H1 (cell line): ENCODE data around the gene SLC41A2. TPM values are rescaled to one million over a fixed set of nuclear protein-coding genes. Genes with fewer than 3 reads are reported as not detected.
A peak's percentile ranks its signal among the peaks of the same experiment; 100 is the strongest.

Experiments
- CTCF ChIA-PET: fragments of 300-600 bp; sonication (Branson Sonifier 250); formaldehyde crosslinking; loops from one replicate; lab custom pipeline; 2021; ENCODE audit not compliant: partially characterized antibody; lab: Charles Lee
- POLR2A ChIA-PET: fragments of 300-600 bp; sonication (Branson Sonifier 250); formaldehyde crosslinking; loops from one replicate; lab custom pipeline; 2021; ENCODE audit warnings: inconsistent platforms; ENCODE audit not compliant: partially characterized antibody; lab: Charles Lee
- DNase-seq, 2 experiments: peaks; one replicate each; pipeline versions ENCODE4 v3.0.0 to v3.0.0-alpha.2; 2010 to 2022; ENCODE audit warnings: low spot score in 2 of 2, low read depth in 1 of 2, mixed read lengths in 1 of 2
- FAIRE-seq: peaks from 2 replicates; lab custom pipeline; 2011; peaks lifted over from hg19 to GRCh38; lab: Jason Lieb, UNC
- H2AFZ ChIP-seq: 2 replicates; pipeline ENCODE4 v1.8.1; 2012; ENCODE audit warnings: low read length, inconsistent platforms
- H2AK5ac ChIP-seq: 2 replicates; pipeline ENCODE4 v1.6.1; 2013; ENCODE audit warnings: low read depth, low read length
- H2BK120ac ChIP-seq: replicated peaks from 2 replicates; pipeline ENCODE3; 2013; ENCODE audit warnings: low read depth, low read length, inconsistent platforms
- H2BK12ac ChIP-seq: 2 replicates; pipeline ENCODE4 v1.6.1; 2013; ENCODE audit warnings: low read depth, low read length
- H2BK15ac ChIP-seq: 2 replicates; pipeline ENCODE4 v1.6.1; 2013; ENCODE audit warnings: low read length
- H2BK20ac ChIP-seq: 2 replicates; pipeline ENCODE4 v1.6.1; 2013; ENCODE audit warnings: low read length
- H2BK5ac ChIP-seq: 2 replicates; pipeline ENCODE4 v1.6.1; 2013; ENCODE audit warnings: low read depth, low read length
- H3K14ac ChIP-seq: 2 replicates; pipeline ENCODE4 v1.6.1; 2013; ENCODE audit warnings: inconsistent platforms; ENCODE audit not compliant: insufficient read length
- H3K18ac ChIP-seq: 2 replicates; pipeline ENCODE4 v1.6.1; 2013; ENCODE audit warnings: low read length; ENCODE audit errors: extremely low read depth
- H3K23ac ChIP-seq: 2 replicates; pipeline ENCODE4 v1.6.1; 2013; ENCODE audit warnings: inconsistent platforms; ENCODE audit not compliant: insufficient read length
- H3K23me2 ChIP-seq: 2 replicates; pipeline ENCODE4 v1.6.1; 2013; ENCODE audit warnings: low read depth, low read length
- H3K27ac ChIP-seq: 2 replicates; pipeline ENCODE4 v1.6.1; 2011; ENCODE audit warnings: low read depth, low read length, inconsistent platforms
- H3K27me3 ChIP-seq, 4 experiments: replicated peaks in 1 of 4; 1 replicate in 1 of 4; 2 replicates in 3 of 4; pipeline versions ENCODE4 v1.6.1 to v1.8.1; 2011 to 2013; ENCODE audit warnings: low read length in 3 of 4, mild to moderate bottlenecking in 3 of 4, inconsistent platforms in 2 of 4, mixed read lengths in 2 of 4, moderate library complexity in 1 of 4; ENCODE audit not compliant: control insufficient read depth in 3 of 4, insufficient read depth in 3 of 4; ENCODE audit errors: extremely low read depth in 1 of 4
- H3K36me3 ChIP-seq, 4 experiments: 2 replicates each; pipeline versions ENCODE4 v1.6.1 to v1.8.1; 2011 to 2013; ENCODE audit warnings: mild to moderate bottlenecking in 4 of 4, low read length in 3 of 4, moderate library complexity in 2 of 4, control low read depth in 1 of 4, inconsistent platforms in 1 of 4; ENCODE audit not compliant: insufficient read depth in 4 of 4, control insufficient read depth in 2 of 4
- H3K4ac ChIP-seq: replicated peaks from 2 replicates; pipeline ENCODE3; 2013; ENCODE audit warnings: low read length, low read depth, mixed read lengths, inconsistent platforms; ENCODE audit not compliant: insufficient read length
- H3K4me1 ChIP-seq, 4 experiments: replicated peaks in 1 of 4; 1 replicate in 1 of 4; 2 replicates in 3 of 4; pipeline versions ENCODE4 v1.6.1 to v1.8.1; 2011 to 2013; ENCODE audit warnings: low read length in 3 of 4, inconsistent platforms in 2 of 4, mixed read lengths in 1 of 4; ENCODE audit not compliant: insufficient read depth in 4 of 4, control insufficient read depth in 3 of 4
- H3K4me2 ChIP-seq, 2 experiments: 2 replicates each; pipeline versions ENCODE4 v1.6.1 to v1.8.1; 2011 to 2013; ENCODE audit warnings: low read depth in 2 of 2, low read length in 2 of 2, control low read depth in 1 of 2, inconsistent platforms in 1 of 2, mild to moderate bottlenecking in 1 of 2; ENCODE audit not compliant: insufficient read depth in 1 of 2
- H3K4me3 ChIP-seq, 4 experiments: fragments of 200-600, 300-600 bp in 1 of 4; sonication (generic), shearing (Covaris generic), sonication (Bioruptor Twin) in 1 of 4; 2 replicates each; pipeline versions ENCODE4 v1.5.1 to v1.8.1; 2011 to 2016; ENCODE audit warnings: low read length in 4 of 4, low read depth in 3 of 4, control low read depth in 2 of 4, inconsistent platforms in 2 of 4, mild to moderate bottlenecking in 2 of 4, mixed read lengths in 1 of 4, moderate library complexity in 1 of 4; ENCODE audit not compliant: insufficient read depth in 2 of 4; ENCODE audit errors: extremely low read depth in 1 of 4
- H3K56ac ChIP-seq: replicated peaks from 2 replicates; pipeline ENCODE3; 2013; ENCODE audit warnings: low read depth, mild to moderate bottlenecking, mixed read lengths, low read length, inconsistent platforms; ENCODE audit not compliant: insufficient read length
- H3K79me1 ChIP-seq: 2 replicates; pipeline ENCODE4 v1.6.1; 2013; ENCODE audit warnings: low read depth, low read length, control low read depth
- H3K79me2 ChIP-seq, 2 experiments: 2 replicates each; pipeline versions ENCODE4 v1.6.1 to v1.8.1; 2012 to 2013; ENCODE audit warnings: low read length in 2 of 2, mild to moderate bottlenecking in 2 of 2, inconsistent platforms in 1 of 2; ENCODE audit not compliant: insufficient read depth in 2 of 2, control insufficient read depth in 1 of 2
- H3K9ac ChIP-seq, 4 experiments: replicated peaks in 1 of 4; 1 replicate in 1 of 4; 2 replicates in 3 of 4; pipeline versions ENCODE4 v1.6.1 to v1.8.1; 2011 to 2013; ENCODE audit warnings: low read depth in 3 of 4, low read length in 3 of 4, control low read depth in 2 of 4, mild to moderate bottlenecking in 2 of 4, moderate library complexity in 2 of 4, inconsistent platforms in 1 of 4; ENCODE audit errors: extremely low read depth in 1 of 4
- H3K9me3 ChIP-seq, 2 experiments: 2 replicates each; pipeline versions ENCODE4 v1.6.1 to v1.8.1; 2012 to 2013; ENCODE audit warnings: mild to moderate bottlenecking in 2 of 2, moderate library complexity in 2 of 2, control low read depth in 1 of 2, inconsistent platforms in 1 of 2, low read depth in 1 of 2, low read length in 1 of 2, mixed read lengths in 1 of 2; ENCODE audit not compliant: insufficient read depth in 2 of 2
- H4K20me1 ChIP-seq, 2 experiments: replicated peaks in 1 of 2; 2 replicates each; pipeline versions ENCODE3 to v1.8.1; 2011 to 2013; ENCODE audit warnings: inconsistent platforms in 2 of 2, low read length in 2 of 2, mild to moderate bottlenecking in 1 of 2; ENCODE audit not compliant: insufficient read depth in 2 of 2, control insufficient read depth in 1 of 2
- H4K5ac ChIP-seq: 2 replicates; pipeline ENCODE4 v1.6.1; 2013; ENCODE audit warnings: low read length, low read depth, mixed read lengths, inconsistent platforms; ENCODE audit not compliant: insufficient read length
- H4K8ac ChIP-seq: 2 replicates; pipeline ENCODE4 v1.8.0; 2013; ENCODE audit warnings: mild to moderate bottlenecking, moderate library complexity, low read length, inconsistent platforms; ENCODE audit not compliant: insufficient read depth; ENCODE audit errors: extremely low read depth
- H4K91ac ChIP-seq: replicated peaks from 2 replicates; pipeline ENCODE3; 2013; ENCODE audit warnings: low read length, mixed read lengths, inconsistent platforms; ENCODE audit not compliant: insufficient read length
- ASH2L ChIP-seq: fragments of 200-600, 300-600 bp; sonication (generic); IDR thresholded peaks from one replicate; pipeline ENCODE4 v1.7.1; 2017; ENCODE audit warnings: low read length
- BRCA1 ChIP-seq: IDR thresholded peaks from 2 replicates; pipeline ENCODE4 v1.6.1; 2012; ENCODE audit warnings: low read depth, low read length, improper control_type of control experiment
- JUN ChIP-seq: IDR thresholded peaks from 2 replicates; pipeline ENCODE4 v1.6.1; 2011; ENCODE audit warnings: low read depth, mild to moderate bottlenecking, improper control_type of control experiment, low read length
- PHF8 ChIP-seq: fragments of 200-600 bp; sonication (generic); conservative IDR thresholded peaks from 2 replicates; pipeline ENCODE4 v1.7.1; 2012; ENCODE audit warnings: low read depth, mild to moderate bottlenecking, inconsistent platforms, low read length, moderate library complexity
- POLR2A ChIP-seq, 2 experiments: IDR thresholded peaks; 1 replicate in 1 of 2; 2 replicates in 1 of 2; pipeline ENCODE4 v1.6.1; 2011; ENCODE audit warnings: low read depth in 2 of 2, low read length in 2 of 2, mild to moderate bottlenecking in 2 of 2; ENCODE audit errors: control extremely low read depth in 1 of 2
- RXRA ChIP-seq: IDR thresholded peaks from 2 replicates; pipeline ENCODE4 v1.6.1; 2011; ENCODE audit warnings: low read depth, mild to moderate bottlenecking, low read length, moderate library complexity; ENCODE audit not compliant: insufficient read depth
- SP4 ChIP-seq: IDR thresholded peaks from 2 replicates; pipeline ENCODE4 v1.6.1; 2012; ENCODE audit warnings: low read length, inconsistent platforms
- TAF1 ChIP-seq: IDR thresholded peaks from 2 replicates; pipeline ENCODE4 v1.6.1; 2011; ENCODE audit warnings: mild to moderate bottlenecking, low read depth, low read length
- TEAD4 ChIP-seq: IDR thresholded peaks from 2 replicates; pipeline ENCODE4 v1.6.1; 2012; ENCODE audit warnings: low read depth, low read length, inconsistent platforms, mixed read lengths
- YY1 ChIP-seq: IDR thresholded peaks from 2 replicates; pipeline ENCODE4 v1.6.1; 2011; ENCODE audit warnings: low read depth, mild to moderate bottlenecking, low read length
- WGBS, 2 experiments: shearing (Covaris generic) in 1 of 2; methylation state at CpG; one replicate each; pipeline versions ENCODE4 v1.1.6 to v1.1.7; 2013 to 2015; ENCODE audit warnings: low lambda C conversion rate in 2 of 2, mixed read lengths in 2 of 2, inconsistent platforms in 1 of 2, low coverage in 1 of 2, missing lambda C conversion rate in 1 of 2; ENCODE audit not compliant: insufficient replicate concordance in 2 of 2, insufficient coverage in 1 of 2, insufficient read length in 1 of 2; ENCODE audit errors: extremely low coverage in 1 of 2, missing lambda C conversion rate in 1 of 2; 5-methylcytosine and 5-hydroxymethylcytosine counted together
- polyA plus RNA-seq, 7 experiments: library from polyadenylated mRNA; depleted of rRNA in 3 of 7; stranded (reverse) in 5 of 7; unstranded in 2 of 7; fragments of >200 nt in 5 of 7; fragments of 200-250 nt in 2 of 7; gene quantifications; 1 replicate in 5 of 7; 2 replicates in 1 of 7; 4 replicates in 1 of 7; pipeline versions ENCODE4 v1.2.1 to v1.2.3, GENCODE V29; 2011 to 2013; ENCODE audit warnings: missing spikeins in 2 of 7, mixed read lengths in 2 of 7
- total RNA-seq: library from RNA; stranded (reverse); fragmentation: NEBNext Ultra II Directional; extraction: Animal tissue kit (Norgen Biotek cat#: 25700); gene quantifications from 2 replicates; pipeline ENCODE4 v1.2.1, GENCODE V29; 2021
- TF ChIP-seq, protein P1 (sequence below), 3 experiments: IDR thresholded peaks; 1 replicate in 2 of 3; 2 replicates in 1 of 3; pipeline versions ENCODE4 v1.5.1 to v1.6.1; 2011; ENCODE audit warnings: low read length in 3 of 3, mild to moderate bottlenecking in 3 of 3, inconsistent platforms in 2 of 3, low read depth in 1 of 3, moderate library complexity in 1 of 3; ENCODE audit not compliant: insufficient read depth in 1 of 3; ENCODE audit errors: control extremely low read depth in 1 of 3

The SLC41A2 gene
- total and polyA plus RNA-seq, 2 of the 8 experiments (the other 6 are each of a cell fraction or from before 2014, with no cell fraction given), result 0.79 to 3.0 TPM

DNA sequence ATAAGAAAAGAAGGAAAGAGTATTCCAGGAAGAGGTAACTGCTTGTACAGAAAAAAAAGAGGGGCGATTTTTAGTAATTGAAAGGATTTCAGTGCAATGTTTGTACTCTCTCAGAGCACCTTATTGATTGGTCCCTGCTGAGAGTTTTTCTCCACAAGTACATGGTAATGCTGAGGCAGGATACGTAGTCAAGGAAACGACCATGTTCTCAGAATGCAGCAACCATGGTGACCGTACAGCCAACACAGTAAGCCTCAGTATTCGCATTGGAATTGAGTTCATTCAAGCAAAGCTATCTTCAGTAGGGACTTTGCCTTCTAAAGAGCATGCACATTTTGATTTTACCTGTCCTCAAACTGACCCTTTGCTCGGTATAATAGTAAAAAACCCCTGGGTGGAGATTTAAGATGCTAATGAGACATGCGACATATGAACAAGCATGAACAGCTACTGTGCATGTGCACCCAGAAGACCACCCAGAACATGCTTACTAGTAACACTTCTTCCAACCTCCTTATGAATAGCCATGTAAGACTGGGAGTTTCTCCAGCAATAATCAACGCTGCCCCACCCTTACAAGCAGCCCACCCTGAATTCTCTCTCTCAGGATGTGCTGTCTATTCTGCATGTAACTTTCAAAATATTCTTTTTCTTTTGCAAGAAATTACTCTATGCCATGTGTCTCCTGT, 6.2 kb upstream of the SLC41A2 start:
- Histone ChIP-seq H4K20me1 (no peaks in the 10 kb centered on the region), H3K36me3 (no peaks in the 10 kb centered on the region), H2BK15ac (no peak overlapping the region), H3K23me2 (no peaks in the 10 kb centered on the region), H3K79me1 (no peaks in the 10 kb centered on the region), H4K91ac (no peak overlapping the region), H3K9ac (no peak overlapping the region), H3K56ac (no peak overlapping the region), H3K79me2 (no peaks in the 10 kb centered on the region), H2BK12ac (no peak overlapping the region), H2BK5ac (no peak overlapping the region), H3K4me1 (0 out of 7 replicates have a peak, but pooled peaks cover 0 to 2% (median 0%) of the 10 kb centered on the region in 4 experiments), H3K4me2 (no peak overlapping the region), H3K18ac (no peak overlapping the region), H2BK120ac (no peak overlapping the region), H3K27ac (no peak overlapping the region), H4K8ac (no peak overlapping the region), H3K9me3 (no peaks in the 10 kb centered on the region), H3K4me3 (no peak overlapping the region), H2AFZ (0 out of 2 replicates have a peak overlapping the region, but pooled peaks have one; percentile 1), H2BK20ac (no peak overlapping the region), H3K14ac (no peak overlapping the region), H3K23ac (no peak overlapping the region), H3K4ac (no peak overlapping the region), H3K27me3 (peaks cover 0 to 7% (median 1%) of the 10 kb centered on the region in 4 experiments; a peak in 3 of 7 replicates), H2AK5ac (no peak overlapping the region), H4K5ac (no peak overlapping the region)
- 78% methylated on average over 8 of the region's 8 CpGs; no CpG with 5 or more reads in 1 of the 2 experiments for WGBS, 2 experiments
- no peak for DNase-seq
- ChIA-PET CTCF (interaction anchor here (1.7 kb wide), 1 partner anchor 174 kb away, joined by 6 read pairs; no protein-coding TSS in a partner anchor), POLR2A (no interaction called here)
- no peak for FAIRE-seq
- no peak for TF ChIP-seq YY1
- no peak for TF ChIP-seq PHF8
- TF ChIP-seq POLR2A (IDR thresholded peaks at IDR 0.05; ENCODE audit: control extremely low read depth in 1 of 2, low read depth in 2 of 2, low read length in 2 of 2), result no peak
- TF ChIP-seq JUN, result no peak
- no peak for TF ChIP-seq RXRA
- TF ChIP-seq BRCA1, result no peak
- no peak for TF ChIP-seq TAF1
- TF ChIP-seq SP4, result no peak
- TF ChIP-seq ASH2L, result no peak
- TF ChIP-seq, protein P1, sequence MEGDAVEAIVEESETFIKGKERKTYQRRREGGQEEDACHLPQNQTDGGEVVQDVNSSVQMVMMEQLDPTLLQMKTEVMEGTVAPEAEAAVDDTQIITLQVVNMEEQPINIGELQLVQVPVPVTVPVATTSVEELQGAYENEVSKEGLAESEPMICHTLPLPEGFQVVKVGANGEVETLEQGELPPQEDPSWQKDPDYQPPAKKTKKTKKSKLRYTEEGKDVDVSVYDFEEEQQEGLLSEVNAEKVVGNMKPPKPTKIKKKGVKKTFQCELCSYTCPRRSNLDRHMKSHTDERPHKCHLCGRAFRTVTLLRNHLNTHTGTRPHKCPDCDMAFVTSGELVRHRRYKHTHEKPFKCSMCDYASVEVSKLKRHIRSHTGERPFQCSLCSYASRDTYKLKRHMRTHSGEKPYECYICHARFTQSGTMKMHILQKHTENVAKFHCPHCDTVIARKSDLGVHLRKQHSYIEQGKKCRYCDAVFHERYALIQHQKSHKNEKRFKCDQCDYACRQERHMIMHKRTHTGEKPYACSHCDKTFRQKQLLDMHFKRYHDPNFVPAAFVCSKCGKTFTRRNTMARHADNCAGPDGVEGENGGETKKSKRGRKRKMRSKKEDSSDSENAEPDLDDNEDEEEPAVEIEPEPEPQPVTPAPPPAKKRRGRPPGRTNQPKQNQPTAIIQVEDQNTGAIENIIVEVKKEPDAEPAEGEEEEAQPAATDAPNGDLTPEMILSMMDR (IDR thresholded peaks at IDR 0.05; ENCODE audit: control extremely low read depth in 1 of 3, insufficient read depth in 1 of 3, low read depth in 1 of 3, low read length in 3 of 3), result no peak
- TF ChIP-seq TEAD4, result no peak
